ENCODE results near the gene LRBA. TPM values are rescaled to one million over a fixed set of nuclear protein-coding genes. Genes with fewer than 3 reads are reported as not detected.
"Not testable (repeated sequence)": the region's sequence is repeated elsewhere in the genome, so short reads cannot be mapped to it uniquely, and the experiment has no call there.

LRBA gene
- total RNA-seq, 3 donors from 2014 or later = 52.0 to 68.5 (median 63.6) TPM

DNA sequence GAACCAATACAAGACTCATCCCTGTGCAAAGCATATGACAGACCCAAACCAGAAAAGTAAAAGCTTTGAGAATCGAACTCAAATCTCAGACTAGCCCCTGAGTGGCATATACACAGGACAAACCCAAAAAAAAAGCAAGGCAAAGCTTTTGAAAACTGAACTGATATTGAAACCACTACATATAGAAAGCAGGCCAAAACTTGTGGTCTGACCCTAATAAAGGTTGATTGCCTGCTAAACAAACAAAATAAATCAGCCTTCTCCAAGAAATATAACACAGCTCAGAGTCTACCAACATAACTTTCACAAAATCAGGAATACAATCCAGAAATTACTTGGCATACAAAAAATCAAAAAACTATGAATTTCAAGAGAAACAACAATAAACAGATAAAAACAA lies 40.3 kb downstream of the LRBA start:
- Mint-ChIP-seq H3K4me1 (ENCODE audit: low read depth) (peaks cover 68% of the 10 kb centered on the region), H3K27me3 (ENCODE audit: low read depth) (no peaks in the 10 kb centered on the region), H3K4me3 (no peak overlapping the region), H3K9me3 (peaks cover 12% of the 10 kb centered on the region), H3K36me3 (ENCODE audit: insufficient read depth) (peaks cover 17% of the 10 kb centered on the region)
- no peak for ATAC-seq
- no peak for DNase-seq

DNA sequence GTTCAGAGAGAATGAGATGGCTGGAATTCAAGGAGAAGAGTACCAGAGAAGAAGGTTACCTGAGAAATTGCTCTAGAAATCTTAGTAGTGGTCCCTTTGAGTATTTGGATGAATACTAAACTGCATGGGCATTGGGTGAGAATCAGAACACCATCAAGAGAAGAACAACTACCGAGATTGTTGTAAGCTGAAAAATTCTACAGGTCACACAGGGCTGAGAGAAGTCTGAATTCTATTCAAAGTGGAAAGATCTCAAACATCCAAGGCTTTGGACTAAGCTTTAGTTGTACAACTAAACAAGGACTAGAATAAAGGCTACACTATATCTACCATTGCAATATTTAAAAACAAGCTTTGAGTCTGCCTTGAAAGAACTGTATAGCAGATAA lies 40.8 kb downstream of the LRBA start:
- ATAC-seq = no peak
- Mint-ChIP-seq H3K9me3 (peaks cover 10% of the 10 kb centered on the region), H3K36me3 (ENCODE audit: insufficient read depth) (peaks cover 12% of the 10 kb centered on the region), H3K4me1 (ENCODE audit: low read depth) (peaks cover 67% of the 10 kb centered on the region), H3K4me3 (no peak overlapping the region), H3K27me3 (ENCODE audit: low read depth) (no peaks in the 10 kb centered on the region)
- DNase-seq = no peak

DNA sequence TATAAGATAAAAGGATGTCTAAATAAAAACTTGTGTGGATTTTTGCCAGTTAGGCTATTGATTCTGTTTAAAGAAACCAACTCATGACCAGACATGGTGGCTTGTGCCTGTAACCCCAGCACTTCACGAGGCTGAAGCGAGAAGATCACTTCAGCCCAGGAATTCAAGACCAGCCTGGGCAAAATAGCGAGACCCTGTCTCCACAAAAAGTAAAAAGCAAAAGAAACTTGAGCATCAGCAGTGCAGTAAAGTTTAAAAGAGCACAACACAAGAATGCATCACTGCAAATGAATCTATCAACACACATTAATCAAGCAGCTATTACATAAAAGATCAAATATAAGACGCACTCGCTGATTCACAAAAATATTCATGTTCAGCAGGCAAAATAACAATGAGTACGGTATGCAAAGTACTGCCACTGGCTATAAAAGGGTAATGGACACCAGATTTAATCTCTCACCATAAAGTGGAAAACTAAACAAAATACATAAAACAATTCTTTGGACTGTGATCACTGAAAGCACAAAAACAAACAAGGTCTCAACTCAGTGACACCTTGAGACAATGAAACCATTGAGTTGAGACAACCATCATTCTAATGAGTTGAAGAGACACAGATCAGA lies 41.3 kb downstream of the LRBA start:
- no peak for ATAC-seq
- Mint-ChIP-seq H3K4me1 (ENCODE audit: low read depth) (peaks cover 67% of the 10 kb centered on the region), H3K4me3 (no peak overlapping the region)

DNA sequence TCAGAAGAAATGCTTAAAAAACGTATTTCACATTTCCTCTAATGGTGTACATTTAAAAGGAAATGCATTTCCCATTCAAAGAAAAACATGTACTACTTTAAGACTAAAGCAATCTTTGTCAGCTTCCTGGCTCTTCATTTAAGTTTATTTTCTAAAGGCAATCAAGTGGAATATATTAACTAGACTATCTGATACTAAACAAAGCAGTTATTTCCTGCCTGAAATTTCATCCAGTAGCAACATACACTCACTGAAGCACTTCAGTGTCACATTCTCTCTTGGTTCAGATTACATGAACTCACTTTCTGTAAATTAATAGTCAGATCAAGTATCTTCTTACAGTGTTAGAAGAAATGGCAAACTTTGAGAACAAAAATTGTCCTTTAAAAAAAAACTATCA lies 42.5 kb downstream of the LRBA start:
- H3K4me3 Mint-ChIP-seq = no peak overlapping the region
- peaks cover 58% of the 10 kb centered on the region for H3K4me1 Mint-ChIP-seq (ENCODE audit: low read depth)
- ATAC-seq = no peak
- no peaks in the 10 kb centered on the region for H3K36me3 Mint-ChIP-seq (ENCODE audit: insufficient read depth)
- H3K9me3 Mint-ChIP-seq = no peaks in the 10 kb centered on the region
- DNase-seq = no peak
- no peaks in the 10 kb centered on the region for H3K27me3 Mint-ChIP-seq (ENCODE audit: low read depth)

More for the DNA sequence above, 41.3 kb downstream of the LRBA start:
- Mint-ChIP-seq H3K9me3 (peaks cover 5% of the 10 kb centered on the region), H3K36me3 (ENCODE audit: insufficient read depth) (peaks cover 7% of the 10 kb centered on the region), H3K27me3 (ENCODE audit: low read depth) (no peaks in the 10 kb centered on the region)
- no peak for DNase-seq

DNA sequence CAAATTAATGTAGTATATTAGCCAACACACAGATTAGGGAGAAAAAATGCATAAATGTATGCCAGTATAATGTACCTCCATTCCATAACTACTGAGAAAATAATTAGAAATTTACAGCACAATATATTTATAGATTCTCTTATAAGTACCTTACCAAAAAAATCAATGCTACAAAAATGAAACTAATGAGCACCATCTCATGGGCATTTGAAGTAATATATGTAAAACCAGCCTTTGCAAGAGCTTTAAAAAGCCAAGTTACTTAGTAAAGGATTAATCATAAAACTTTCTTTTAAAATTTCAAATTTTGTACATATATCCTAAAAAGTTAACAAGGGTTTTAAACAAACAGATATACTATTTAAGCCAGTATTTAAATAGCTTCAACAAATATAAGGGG lies 43.2 kb downstream of the LRBA start:
- peaks cover 4% of the 10 kb centered on the region for H3K9me3 Mint-ChIP-seq

DNA sequence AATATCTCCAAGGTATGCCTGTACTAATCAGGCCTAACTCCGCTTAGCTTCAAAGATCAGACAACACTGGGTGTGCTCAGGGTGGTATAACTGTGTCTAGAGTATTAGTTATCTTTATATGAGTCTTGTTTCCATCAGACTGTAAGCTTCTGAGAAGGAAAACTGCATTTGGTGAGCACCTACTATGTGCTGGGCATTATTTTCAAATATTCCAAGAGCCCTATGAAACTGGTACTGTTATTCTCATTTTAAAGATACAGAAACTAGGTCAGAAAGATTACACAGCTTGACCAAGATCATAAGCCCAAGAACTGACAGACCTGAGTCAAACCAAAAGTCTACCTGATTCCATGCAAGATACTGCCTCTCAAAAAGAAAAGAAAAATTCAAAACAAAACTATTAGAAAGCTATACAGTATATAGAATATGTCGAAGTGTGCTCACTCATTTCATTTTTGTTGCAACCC lies 44.4 kb downstream of the LRBA start:
- DNase-seq = no peak
- Mint-ChIP-seq H3K27me3 (ENCODE audit: low read depth) (no peaks in the 10 kb centered on the region), H3K9me3 (peaks cover 4% of the 10 kb centered on the region), H3K4me3 (no peak overlapping the region), H3K36me3 (ENCODE audit: insufficient read depth) (peaks cover 7% of the 10 kb centered on the region), H3K4me1 (ENCODE audit: low read depth) (peaks cover 61% of the 10 kb centered on the region)
- peak; percentile 77 to 80 for ATAC-seq

More for the DNA sequence above, 43.2 kb downstream of the LRBA start:
- no peak for ATAC-seq
- no peak for DNase-seq
- H3K4me1 Mint-ChIP-seq (ENCODE audit: low read depth) = peaks cover 64% of the 10 kb centered on the region
- no peaks in the 10 kb centered on the region for H3K27me3 Mint-ChIP-seq (ENCODE audit: low read depth)
- peaks cover 4% of the 10 kb centered on the region for H3K36me3 Mint-ChIP-seq (ENCODE audit: insufficient read depth)
- H3K4me3 Mint-ChIP-seq = no peak overlapping the region

DNA sequence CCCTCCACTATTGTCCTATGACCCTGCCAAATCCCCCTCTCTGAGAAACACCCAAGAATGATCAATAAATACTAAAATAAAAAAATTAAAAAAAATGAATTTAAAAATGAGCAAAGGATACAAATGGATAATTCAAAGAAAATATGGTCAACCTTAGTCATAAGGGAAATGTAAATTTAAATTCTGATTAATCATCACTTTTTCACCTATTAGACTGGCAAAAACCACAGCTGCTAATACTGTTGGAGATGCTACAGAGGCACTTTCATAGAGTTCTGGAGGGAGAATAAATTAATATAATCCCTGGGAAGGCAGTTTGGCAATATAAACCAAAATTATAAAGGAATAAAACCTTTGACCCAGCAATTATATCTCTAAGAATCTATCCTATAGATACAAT lies 50.3 kb downstream of the LRBA start:
- no peaks in the 10 kb centered on the region for H3K27me3 Mint-ChIP-seq (ENCODE audit: low read depth)
- peaks cover 9% of the 10 kb centered on the region for H3K36me3 Mint-ChIP-seq (ENCODE audit: insufficient read depth)
- no peak for DNase-seq
- peaks cover 4% of the 10 kb centered on the region for H3K9me3 Mint-ChIP-seq
- H3K4me1 Mint-ChIP-seq (ENCODE audit: low read depth) = peaks cover 28% of the 10 kb centered on the region
- H3K4me3 Mint-ChIP-seq = no peak overlapping the region
- ATAC-seq = no peak

DNA sequence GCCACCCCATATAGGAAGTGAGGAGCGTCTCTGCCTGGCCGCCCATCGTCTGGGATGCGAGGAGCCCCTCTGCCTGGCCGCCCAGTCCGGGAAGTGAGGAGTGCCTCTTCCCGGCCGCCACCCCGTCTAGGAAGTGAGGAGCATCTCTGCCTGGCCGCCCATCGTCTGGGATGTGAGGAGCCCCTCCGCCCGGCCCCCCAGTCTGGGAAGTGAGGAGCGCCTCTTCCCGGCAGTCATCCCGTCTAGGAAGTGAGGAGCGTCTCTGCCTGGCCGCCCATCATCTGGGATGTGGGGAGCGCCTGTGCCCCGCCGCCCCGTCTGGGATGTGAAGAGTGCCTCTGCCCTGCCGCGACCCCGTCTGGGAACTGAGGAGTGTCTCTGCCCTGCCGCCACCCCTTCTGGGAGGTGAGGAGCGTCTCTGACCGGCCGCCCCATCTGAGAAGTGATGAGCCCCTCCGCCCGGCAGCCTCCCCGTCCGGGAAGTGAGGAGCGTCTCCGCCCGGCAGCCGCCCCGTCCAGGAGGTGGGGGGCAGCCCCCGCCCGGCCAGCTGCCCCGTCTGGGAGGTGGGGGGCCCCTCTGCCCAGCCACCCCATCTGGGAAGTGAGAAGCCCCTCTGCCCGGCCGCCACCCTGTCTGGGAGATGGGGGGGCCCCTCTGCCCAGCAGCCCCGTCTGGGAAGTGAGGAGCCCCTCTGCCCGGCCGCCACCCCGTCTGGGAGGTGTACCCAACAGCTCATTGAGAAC lies 51.3 kb downstream of the LRBA start:
- not testable (repeated sequence) for DNase-seq; H3K27me3 Mint-ChIP-seq (ENCODE audit: low read depth); H3K4me3 Mint-ChIP-seq; ATAC-seq; H3K9me3 Mint-ChIP-seq
- Mint-ChIP-seq H3K4me1 (ENCODE audit: low read depth) (peaks cover 25% of the 10 kb centered on the region), H3K36me3 (ENCODE audit: insufficient read depth) (peaks cover 12% of the 10 kb centered on the region)

DNA sequence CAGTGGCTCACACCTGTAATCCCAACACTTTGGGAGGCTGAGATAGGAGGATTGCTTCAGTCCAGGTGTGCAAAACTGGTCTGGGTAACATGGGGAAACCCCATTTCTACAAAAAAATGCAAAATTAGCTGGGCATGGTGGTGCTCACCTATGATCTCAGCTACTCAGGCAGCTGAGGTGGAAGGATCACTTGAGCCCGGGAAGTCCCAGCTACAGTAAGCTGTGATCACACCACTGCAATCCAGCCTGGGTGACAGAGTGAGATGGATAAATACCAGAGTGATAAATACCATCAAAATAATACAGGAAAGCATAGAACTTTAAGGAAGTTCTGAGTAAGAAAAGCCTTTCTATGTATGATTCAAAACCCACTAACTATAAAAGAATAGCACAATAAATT lies 52.8 kb downstream of the LRBA start:
- DNase-seq = no peak
- Mint-ChIP-seq H3K27me3 (ENCODE audit: low read depth) (no peaks in the 10 kb centered on the region), H3K36me3 (ENCODE audit: insufficient read depth) (peaks cover 20% of the 10 kb centered on the region), H3K4me3 (no peak overlapping the region), H3K4me1 (ENCODE audit: low read depth) (peaks cover 24% of the 10 kb centered on the region), H3K9me3 (peaks cover 9% of the 10 kb centered on the region)
- peak; percentile 81 to 82 for ATAC-seq

DNA sequence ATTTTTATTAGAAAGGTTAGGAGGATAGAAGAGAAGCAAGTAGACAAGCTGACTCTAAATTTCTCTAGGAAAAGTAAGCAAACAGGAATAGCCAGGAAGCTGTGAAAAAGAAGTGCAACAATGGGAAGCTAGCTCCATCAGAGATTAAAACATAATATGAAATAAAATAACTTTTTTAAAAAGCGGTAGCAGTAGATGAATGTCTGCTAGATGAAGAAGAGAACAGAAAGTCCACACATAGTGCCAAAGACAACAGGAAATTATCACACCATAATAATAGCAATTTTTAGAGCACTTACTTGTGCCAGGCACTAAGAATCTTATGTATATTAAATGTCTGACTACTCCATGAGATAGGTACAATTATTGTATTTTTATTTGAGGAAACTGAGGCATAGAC lies 53.5 kb downstream of the LRBA start:
- peaks cover 19% of the 10 kb centered on the region for H3K36me3 Mint-ChIP-seq (ENCODE audit: insufficient read depth)
- peaks cover 7% of the 10 kb centered on the region for H3K9me3 Mint-ChIP-seq
- H3K4me3 Mint-ChIP-seq = no peak overlapping the region
- peaks cover 27% of the 10 kb centered on the region for H3K4me1 Mint-ChIP-seq (ENCODE audit: low read depth)
- no peak for ATAC-seq
- no peaks in the 10 kb centered on the region for H3K27me3 Mint-ChIP-seq (ENCODE audit: low read depth)
- no peak for DNase-seq

DNA sequence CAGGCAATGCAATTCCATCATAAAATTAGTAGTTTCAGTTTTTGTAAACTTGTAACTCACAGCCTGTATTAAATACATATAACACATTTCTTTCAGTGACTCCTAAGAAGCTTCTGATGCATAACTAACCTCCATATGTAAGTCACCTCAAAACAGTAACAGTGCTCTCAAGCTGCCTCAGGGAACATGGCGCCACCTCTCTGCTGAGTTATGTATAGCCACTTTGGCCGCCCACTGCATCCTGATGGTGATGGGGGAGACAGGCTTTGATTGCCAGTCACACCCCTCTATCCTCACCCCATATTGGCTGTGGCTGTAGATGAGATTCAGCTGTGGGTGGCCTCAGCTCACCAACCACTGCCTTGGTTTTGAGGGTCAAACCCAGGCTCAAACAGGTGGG lies 54.3 kb downstream of the LRBA start:
- Mint-ChIP-seq H3K4me3 (no peak overlapping the region), H3K4me1 (ENCODE audit: low read depth) (peaks cover 26% of the 10 kb centered on the region), H3K36me3 (ENCODE audit: insufficient read depth) (peaks cover 17% of the 10 kb centered on the region), H3K27me3 (ENCODE audit: low read depth) (no peaks in the 10 kb centered on the region), H3K9me3 (peaks cover 7% of the 10 kb centered on the region)
- ATAC-seq (peak; percentile 56 to 71), DNase-seq (no peak)

DNA sequence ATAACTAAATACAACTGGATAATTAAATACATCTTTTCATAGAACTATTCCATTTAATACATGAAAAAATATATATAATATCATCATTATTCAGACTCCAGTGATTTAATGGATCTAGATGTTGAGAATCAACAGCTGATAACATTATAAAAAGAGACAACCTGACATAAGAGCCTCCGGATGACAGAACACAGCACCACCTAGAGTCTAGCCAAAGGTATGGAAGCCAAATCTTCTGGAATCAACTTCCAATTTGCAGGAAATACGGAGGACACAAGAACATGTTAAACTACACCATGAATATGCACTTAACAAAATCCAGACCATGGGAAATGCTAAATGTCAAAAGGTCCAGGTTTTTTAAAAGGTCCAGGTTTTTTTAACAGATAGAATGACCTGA lies 55.0 kb downstream of the LRBA start:
- H3K27me3 Mint-ChIP-seq (ENCODE audit: low read depth) = no peaks in the 10 kb centered on the region
- ATAC-seq (no peak), DNase-seq (no peak)
- peaks cover 7% of the 10 kb centered on the region for H3K9me3 Mint-ChIP-seq
- H3K4me3 Mint-ChIP-seq = no peak overlapping the region
- peaks cover 24% of the 10 kb centered on the region for H3K4me1 Mint-ChIP-seq (ENCODE audit: low read depth)
- H3K36me3 Mint-ChIP-seq (ENCODE audit: insufficient read depth) = peaks cover 15% of the 10 kb centered on the region

DNA sequence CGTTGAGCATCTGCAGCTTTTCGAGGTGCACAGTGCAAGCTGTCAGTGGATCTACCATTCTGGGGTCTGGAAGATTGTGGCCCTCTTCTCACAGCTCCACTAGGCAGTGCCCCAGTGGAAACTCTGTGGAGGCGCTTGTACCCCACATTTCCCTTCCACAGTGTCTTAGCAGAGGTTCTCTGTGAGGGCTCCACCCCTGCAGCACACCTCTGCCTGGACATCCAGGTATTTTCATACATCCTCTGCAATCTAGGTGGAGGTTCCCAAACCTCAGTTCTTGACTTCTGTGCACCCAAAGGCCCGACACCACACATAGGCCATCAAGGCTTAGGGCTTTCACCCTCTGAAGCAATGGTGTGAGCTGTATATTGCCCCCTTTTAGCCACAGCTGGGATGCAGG lies 57.1 kb downstream of the LRBA start:
- H3K36me3 Mint-ChIP-seq (ENCODE audit: insufficient read depth) = peaks cover 15% of the 10 kb centered on the region
- peaks cover 25% of the 10 kb centered on the region for H3K4me1 Mint-ChIP-seq (ENCODE audit: low read depth)

DNA sequence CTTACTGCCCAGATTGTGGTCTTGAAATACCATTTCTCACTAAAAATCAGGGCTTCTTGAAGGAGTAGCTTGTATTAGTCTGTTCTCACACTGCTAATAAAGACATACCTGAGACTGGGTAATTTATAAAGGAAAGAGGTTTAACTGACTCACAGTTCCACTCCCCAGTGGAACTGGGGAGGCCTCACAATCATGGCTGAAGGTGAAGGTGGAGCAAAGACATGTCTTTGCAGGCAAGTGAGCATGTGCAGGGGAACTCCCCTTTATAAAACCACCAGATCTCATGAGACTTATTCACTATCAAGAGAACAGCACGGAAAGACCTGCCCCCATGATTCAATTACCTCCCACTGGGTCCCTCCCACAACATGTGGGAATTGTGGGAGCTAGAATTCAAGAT lies 58.0 kb downstream of the LRBA start:
- H3K4me1 Mint-ChIP-seq (ENCODE audit: low read depth) = peaks cover 31% of the 10 kb centered on the region
- ATAC-seq = peak; percentile 66 to 72
- not testable (repeated sequence) for DNase-seq; H3K9me3 Mint-ChIP-seq; H3K27me3 Mint-ChIP-seq (ENCODE audit: low read depth); H3K4me3 Mint-ChIP-seq
- peaks cover 15% of the 10 kb centered on the region for H3K36me3 Mint-ChIP-seq (ENCODE audit: insufficient read depth)

More for the DNA sequence above, 57.1 kb downstream of the LRBA start:
- DNase-seq; H3K27me3 Mint-ChIP-seq (ENCODE audit: low read depth); ATAC-seq; H3K9me3 Mint-ChIP-seq; H3K4me3 Mint-ChIP-seq: not testable (repeated sequence)

DNA sequence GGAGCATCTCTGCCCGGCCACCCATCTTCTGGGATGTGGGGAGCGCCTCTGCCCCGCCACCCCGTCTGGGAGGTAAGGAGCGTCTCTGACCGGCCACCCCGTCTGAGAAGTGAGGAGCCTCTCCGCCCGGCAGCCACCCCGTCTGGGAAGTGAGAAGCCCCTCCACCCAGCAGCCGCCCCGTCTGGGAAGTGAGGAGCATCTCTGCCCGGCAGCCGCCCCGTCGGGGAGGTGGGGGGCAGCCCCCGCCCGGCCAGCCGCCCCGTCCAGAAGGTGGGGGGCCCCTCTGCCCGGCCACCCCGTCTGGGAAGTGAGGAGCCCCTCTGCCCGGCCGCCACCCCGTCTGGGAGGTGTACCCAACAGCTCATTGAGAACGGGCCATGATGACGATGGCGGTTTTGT lies 61.2 kb downstream of the LRBA start:
- H3K4me1 Mint-ChIP-seq (ENCODE audit: low read depth) = peaks cover 46% of the 10 kb centered on the region
- not testable (repeated sequence) for H3K9me3 Mint-ChIP-seq; H3K4me3 Mint-ChIP-seq; ATAC-seq; H3K27me3 Mint-ChIP-seq (ENCODE audit: low read depth); DNase-seq
- H3K36me3 Mint-ChIP-seq (ENCODE audit: insufficient read depth) = peaks cover 13% of the 10 kb centered on the region

All from activated T-cell treated with anti-CD3 and anti-CD28 coated beads, Interleukin-2, amount 50 U/mL, for 4 hours (primary cell).